DND-41 (cell line): ENCODE data around the gene TECR.

Source experiments
- CTCF ChIP-seq: IDR thresholded peaks from 2 replicates; pipeline ENCODE4 v1.5.1; 2012; ENCODE audit warnings: borderline replicate concordance, low read length, moderate library complexity, mild to moderate bottlenecking; ENCODE audit not compliant: poor library complexity, severe bottlenecking; ENCODE audit errors: extremely low read depth
- EZH2 ChIP-seq: IDR thresholded peaks from 3 replicates; pipeline ENCODE4 v1.6.1; 2012; ENCODE audit warnings: borderline replicate concordance, low read depth, mild to moderate bottlenecking, moderate library complexity, low read length, inconsistent platforms; ENCODE audit not compliant: severe bottlenecking

GRCh38 chr19:14496029-14496833 is 33.2 kb upstream of the TECR start, which contains the start of gene GIPC1:
- TF ChIP-seq CTCF: no peak
- TF ChIP-seq EZH2: no peak
